Measurements from ENCODE around the gene CEP83.

Gene CEP83

DNA sequence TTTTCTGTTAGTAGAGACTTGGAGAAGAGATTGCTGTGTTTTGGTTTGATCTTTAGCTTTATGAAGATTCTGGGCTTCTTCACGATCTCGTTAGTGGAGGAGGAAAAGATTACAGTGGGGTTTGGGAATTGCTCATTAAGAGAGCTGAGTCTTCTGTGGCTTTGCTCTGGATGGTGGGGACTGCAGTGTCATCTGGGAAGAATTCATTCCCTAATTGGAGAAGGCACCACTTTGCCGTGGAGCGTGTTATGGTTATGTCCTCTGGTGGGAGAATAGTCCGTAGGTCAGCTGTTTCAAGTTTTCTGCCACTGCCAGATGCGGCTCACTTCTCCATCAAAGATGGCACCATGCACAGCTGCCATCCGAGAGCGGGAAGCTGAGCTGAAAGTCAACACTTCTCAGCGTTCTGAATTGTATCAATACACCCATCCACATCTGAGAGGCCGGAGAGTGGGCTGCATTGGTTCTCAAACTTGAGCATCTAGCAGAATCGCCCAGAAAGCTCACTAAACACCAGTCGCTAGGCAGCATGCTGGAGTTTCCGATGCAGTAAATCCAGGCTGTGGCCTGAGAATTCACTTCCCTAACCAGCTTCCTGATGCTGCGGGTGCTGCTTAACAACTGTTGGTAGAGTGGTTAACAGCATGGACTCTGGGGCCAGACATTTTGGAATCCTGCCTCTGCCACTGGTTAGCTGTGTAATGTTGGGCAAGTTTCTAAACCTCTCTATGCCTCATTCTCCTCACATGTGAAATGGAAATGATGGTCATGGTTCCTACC is 193.5 kb downstream of the CEP83 start:
- DNase-seq = no peak

DNA sequence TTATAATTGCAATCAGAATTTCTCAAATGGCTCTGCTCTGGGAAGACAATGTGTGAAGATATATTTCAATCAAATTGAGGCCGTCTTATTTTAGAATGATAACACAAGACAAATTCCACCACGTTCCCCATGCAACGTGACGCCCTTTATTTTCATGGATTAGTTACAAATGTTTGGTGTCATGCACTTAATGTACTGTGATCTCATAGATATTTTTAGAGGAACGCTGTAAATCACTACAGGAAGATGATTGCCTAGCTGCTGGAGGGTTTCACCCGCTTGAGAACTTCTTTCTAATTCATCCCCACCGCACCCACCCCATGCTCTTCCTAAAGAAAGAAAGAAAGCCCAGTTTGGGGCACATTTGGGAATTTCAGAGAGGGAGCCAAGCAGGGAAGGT is 194.1 kb downstream of the CEP83 start:
- DNase-seq = no peak

DNA sequence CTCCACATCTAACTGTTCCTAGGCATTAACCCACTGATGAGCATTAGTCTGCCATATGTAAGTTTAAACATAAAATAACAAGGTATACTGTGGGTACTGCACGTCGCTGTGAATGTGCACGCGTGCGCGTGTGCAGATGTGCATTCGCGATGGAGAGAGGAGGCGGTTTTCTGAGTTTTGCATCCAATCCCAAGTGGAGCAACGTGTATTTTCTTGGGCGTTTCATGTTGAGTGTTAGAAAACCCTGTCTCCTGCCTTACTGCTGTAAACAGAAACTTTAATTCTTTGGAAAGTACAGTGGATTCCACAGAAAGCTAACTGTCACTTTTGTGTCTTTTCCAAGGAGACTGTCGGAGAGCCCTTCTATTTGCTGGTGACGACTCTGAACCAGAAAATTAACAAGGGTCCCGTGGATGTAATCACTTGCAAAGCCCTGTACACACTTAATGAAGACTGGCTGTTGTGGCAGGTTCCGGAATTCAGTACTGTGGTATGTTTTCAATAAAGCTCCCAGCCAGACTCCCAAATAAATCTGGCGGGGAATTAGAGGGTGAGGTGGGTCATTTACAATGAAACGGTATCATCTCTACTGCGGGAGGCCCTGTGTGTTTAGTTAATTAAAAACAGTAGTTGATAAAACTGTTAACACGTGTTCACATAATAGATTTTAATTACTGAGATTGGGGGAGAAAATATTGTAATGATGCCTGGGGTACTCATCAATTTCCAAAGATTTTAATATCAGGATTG is 194.8 kb downstream of the CEP83 start:
- DNase-seq = no peak

DNA sequence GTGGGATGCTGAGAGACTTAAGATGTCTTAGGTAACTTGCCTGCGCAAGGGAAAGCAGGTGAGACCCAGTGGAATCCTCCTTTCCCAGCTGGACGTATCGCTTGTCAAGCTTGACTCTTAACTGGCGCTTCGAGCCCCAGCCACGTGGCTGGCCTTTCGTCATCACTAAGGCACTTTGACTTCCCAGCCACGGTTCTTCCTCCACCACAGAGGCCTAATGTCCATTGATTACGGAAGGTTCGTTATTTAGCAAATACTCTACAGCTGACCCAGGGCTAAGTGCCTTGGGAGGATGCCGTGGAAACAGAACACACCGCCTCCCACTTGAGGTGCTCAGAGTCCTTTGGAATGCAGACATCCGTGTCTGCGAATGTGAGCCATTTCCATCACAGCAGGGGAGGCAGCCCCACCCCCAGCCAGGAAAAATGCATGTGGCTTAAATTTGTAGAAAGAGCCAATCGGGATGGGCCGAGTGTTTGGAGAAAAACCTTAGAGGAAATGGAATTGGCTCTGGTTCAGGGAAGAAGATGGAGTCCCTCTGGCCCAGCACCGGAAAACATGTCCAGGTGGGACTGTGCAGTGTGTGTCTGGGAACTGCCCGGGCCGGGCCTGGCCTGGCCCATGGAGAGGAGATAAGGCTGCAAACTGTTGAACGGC is 195.6 kb downstream of the CEP83 start:
- DNase-seq = no peak

DNA sequence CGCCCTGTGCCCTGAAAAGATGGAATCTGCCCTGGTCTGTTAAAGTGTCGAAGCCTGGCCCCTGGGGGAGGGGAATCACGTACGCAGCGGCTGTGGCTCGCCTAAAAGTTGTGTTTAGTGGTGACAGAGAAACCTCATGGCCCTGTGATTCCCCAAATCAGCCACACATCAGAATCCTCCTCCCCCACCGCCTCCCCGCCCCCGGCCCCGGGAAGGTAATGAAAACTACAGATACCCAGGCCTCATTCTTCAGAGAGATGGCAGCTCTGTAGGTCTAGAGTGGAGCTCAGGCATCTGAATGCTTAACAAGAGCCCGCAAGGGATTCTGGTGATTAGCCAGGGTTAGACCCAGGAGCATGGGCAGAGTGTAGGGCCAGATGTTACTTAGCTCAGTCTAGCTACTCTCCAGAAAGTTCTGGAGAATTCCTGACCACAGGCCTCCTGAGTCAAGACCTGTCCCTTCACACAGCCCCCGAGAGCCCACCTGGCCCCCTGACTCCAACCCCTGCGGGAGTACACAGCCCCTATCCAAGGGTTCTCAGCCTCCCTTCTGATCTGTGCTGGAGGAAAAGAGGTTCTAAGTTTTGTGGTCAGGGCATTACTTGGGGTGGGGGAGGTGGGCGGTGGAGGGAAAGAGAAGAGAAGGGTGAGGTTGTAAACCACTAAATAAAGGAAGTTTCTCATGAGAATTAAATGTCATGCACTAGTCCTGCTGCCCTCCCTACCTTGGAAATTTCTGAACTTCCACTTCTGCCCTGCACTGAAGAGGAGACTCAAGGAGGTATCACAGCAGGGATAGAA is 196.5 kb downstream of the CEP83 start:
- DNase-seq = peak; percentile 75

DNA sequence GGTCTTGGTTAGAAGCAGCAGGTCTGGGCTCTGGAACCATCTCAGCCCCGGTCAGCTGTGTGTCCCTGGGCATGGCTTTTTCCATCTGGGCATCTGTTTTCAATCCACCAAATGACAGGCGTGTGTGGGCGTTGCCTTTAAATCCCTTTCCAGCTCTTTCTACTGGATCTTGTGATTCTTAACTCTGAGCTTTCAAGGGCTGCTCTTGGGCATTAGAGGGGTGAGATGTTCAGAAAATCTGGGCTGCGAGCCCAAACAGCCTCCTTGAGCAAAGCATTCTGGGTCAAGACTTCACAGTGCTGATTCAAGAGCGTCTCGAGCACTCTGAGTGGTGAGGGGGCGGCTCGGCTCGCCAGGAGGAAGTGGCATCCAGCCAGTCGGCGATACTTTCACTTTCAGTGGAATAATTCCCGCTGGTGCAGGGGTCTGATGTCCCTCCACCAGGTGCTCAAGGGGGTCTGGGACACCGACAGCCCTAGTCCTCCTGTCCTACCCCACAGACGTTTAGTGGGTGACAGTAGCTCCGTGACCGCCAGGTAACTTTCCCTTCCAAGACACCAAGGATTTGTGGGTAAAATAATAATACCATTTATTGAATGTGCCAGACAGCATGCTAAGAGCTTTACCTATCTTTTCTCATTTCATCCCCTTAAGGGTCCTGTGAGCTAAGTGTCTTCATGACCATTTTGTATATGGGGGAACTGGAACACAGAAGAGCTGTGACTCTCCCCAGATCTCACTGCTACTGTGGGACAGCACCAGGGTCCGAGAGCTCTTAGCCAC is 197.2 kb downstream of the CEP83 start:
- peak; percentile 79 for DNase-seq

DNA sequence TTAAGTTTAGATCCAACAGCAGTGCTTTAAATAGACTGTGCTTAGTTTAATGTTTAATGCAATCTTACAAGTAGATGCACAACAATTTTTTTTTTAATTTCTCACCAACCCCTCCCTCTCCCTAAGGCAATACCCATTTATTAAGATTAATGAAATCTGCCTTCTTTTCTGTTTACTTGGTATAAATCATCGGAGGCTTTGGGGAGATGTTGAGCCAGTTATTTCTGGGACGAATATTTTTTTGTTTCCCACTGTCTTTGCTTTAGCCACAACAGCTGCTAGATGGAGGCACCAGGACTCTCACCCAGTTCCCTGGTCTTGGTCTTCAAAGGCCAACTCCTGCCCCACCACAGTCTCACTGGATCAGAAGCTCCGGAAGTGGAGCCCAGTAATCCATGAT is 197.9 kb downstream of the CEP83 start:
- DNase-seq = no peak

DNA sequence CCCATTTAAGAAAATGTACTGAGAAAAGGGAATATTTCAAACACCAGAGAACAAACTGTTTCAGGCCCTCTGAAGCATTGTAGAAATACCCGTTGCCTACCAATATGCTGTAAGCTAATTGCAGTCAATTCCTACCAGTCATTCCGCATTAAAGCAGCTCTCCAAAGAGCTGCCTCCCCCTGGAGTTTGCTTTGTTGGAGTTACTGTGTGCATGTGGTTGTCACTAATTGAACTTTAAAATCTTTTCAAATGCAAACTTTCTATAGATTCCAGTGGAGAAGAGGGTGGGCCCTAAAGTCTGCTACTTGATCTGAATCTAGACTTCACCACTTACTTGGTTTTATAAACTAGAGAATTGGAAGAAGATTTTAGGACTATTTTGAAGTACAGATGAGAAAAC is 198.5 kb downstream of the CEP83 start:
- no peak for DNase-seq

DNA sequence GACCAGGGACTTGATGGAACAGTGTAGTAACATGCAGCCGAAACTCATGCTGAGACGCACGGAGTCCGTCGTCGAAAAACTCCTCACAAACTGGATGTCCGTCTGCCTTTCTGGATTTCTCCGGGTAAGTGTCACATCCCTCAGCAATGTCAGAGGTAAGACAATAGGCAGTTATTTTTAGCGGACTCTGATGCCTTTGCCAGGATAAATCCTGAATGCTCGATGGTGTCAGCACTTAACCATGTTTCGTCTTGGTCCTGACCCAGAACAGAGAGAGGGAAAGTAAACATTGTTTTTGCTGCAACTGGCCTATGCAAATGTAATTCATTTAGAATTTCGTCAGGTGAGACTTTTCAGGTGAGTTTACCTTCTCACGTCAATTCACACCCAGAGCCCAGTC is 198.9 kb downstream of the CEP83 start:
- no peak for DNase-seq

DNA sequence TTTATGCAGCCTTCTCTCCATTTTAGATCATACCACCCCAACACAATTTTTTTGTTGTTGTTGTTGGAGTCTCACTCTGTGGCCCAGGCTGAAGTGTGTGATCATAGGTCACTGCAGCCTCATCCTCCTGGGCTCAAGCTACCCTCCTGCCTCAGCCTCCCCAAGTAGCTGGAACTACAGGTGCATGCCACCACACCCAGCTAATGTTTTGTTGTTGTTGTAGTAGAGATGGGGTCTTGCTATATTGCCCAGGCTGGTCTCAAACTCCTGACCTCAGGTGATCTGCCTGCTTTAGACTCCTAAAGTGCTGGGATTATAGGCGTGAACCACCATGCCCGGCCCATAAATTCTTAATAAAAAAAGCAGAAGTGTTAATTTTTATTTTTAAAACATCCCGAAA is 199.7 kb downstream of the CEP83 start:
- DNase-seq = no peak

DNA sequence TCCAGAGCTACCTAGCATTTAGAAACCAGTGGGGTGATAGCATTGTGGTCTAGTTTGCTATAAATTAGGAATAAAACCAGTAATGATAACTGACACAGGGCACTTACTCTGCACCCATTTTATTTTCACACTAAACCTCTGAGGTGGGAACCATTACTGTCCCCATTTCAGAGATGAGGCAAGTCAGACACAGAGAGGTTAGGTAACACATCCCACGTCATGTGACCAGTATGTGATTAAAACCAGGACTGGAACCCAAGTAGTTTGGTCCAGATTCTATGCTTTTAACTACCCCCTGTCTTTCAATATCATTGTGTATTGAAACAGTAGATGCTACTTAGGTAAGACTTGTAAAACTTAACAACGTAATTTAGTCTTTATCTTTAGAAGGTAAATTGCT is 201.1 kb downstream of the CEP83 start:
- no peak for DNase-seq

Data from CD4-positive, alpha-beta T cell treated with Interleukin-12 subunit alpha and Interleukin-12 subunit beta, for 1 hour (primary cell).